Measurements from ENCODE around the gene ANKRD33B.

The ANKRD33B gene

GRCh38 chr5:10691826-10692785, 128.2 kb downstream of the ANKRD33B start:
- Histone ChIP-seq H3K36me3 (ENCODE audit: control insufficient read depth, insufficient read depth, low read length) (no peaks in the 10 kb centered on the region), H3K9ac (ENCODE audit: low read length) (peak overlapping the region; percentile 19), H3K27me3 (ENCODE audit: control insufficient read depth, insufficient read depth, low read length) (no peaks in the 10 kb centered on the region), H3K27ac (ENCODE audit: low read depth, low read length) (no peak overlapping the region; the same call in 1 of the 2 replicates), H3K9me3 (ENCODE audit: control insufficient read depth, insufficient read depth, low read depth, low read length) (no peaks in the 10 kb centered on the region), H3K4me1 (ENCODE audit: control insufficient read depth, insufficient read depth, low read length) (peaks cover 19% of the 10 kb centered on the region; the same call in 1 of the 2 replicates), H3K4me3 (ENCODE audit: low read depth, low read length) (no peak overlapping the region)

DNA sequence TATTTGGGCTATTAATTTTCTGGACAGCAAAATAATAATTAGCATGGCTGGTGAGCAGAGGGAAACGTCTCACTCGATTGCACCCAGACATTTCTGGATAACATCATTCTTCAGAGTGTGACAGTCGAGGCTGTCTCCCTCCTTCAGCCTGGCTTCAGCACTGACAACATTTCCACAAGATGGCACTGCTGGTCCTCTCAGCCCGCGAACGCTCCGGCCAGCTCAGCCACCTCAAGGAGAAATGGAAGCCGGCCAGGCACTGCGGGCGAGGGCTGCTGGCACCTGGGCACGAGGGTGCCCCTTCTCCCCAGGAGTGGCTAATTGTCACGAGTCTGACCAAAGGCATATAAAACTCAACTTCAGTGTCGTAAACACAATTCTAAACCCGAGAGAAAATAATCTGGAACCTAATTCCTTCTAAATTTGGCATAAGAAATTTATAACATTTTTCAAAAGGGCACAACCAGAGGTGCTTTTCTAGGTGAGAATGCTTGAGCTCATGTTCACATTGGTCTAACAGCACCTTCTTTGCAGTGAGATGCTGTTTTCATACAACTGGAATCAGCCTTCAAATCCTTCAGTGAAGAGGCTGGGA, 131.3 kb downstream of the ANKRD33B start:
- Histone ChIP-seq H3K36me3 (ENCODE audit: control insufficient read depth, insufficient read depth, low read length) (no peaks in the 10 kb centered on the region), H3K27ac (ENCODE audit: low read depth, low read length) (no peak overlapping the region), H3K9me3 (ENCODE audit: control insufficient read depth, insufficient read depth, low read depth, low read length) (no peaks in the 10 kb centered on the region), H3K9ac (ENCODE audit: low read length) (no peak overlapping the region), H3K4me3 (ENCODE audit: low read depth, low read length) (no peak overlapping the region), H3K27me3 (ENCODE audit: control insufficient read depth, insufficient read depth, low read length) (no peaks in the 10 kb centered on the region), H3K4me1 (ENCODE audit: control insufficient read depth, insufficient read depth, low read length) (peaks cover 12% of the 10 kb centered on the region)

DNA sequence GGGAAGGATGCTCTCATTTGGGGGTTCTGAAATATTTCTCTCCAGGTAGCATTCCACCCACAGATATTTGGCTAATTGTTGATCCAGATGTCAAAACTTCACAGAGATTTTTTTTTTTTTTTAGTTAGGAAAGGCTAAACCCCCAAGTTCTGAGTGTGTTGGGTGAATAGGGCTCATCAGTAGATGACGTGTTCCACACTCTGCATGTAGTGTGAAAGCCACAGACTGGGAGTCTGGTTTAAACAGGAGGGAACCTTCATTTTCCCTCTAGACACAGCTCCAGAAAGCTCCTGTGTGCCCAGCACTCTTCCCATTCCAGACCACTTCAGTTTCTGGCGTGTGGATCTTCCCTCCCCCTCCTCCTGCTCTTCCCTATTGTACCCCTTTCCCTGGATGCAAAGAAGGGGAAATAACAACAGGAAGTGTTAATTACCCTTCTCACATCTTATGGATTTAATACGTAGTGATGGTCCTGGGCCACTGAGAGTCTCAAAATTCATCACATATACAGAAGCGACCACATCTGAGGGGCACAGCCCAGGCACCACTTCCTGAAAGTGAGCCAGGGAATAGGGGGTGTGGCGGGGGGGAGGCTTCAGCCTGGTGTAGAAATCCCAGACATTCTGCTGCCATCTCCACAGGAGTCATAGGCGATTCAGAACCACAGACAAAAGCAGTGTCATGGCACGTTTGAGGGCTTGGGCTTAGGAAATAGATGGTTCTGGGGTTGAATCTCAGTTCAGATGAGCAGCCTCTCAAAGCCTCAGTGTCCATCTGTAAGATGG, 132.1 kb downstream of the ANKRD33B start:
- Histone ChIP-seq H3K9ac (ENCODE audit: low read length) (no peak overlapping the region), H3K4me1 (ENCODE audit: control insufficient read depth, insufficient read depth, low read length) (peaks cover 19% of the 10 kb centered on the region), H3K4me3 (ENCODE audit: low read depth, low read length) (no peak overlapping the region)

GRCh38 chr5:10699281-10699874, 135.5 kb downstream of the ANKRD33B start:
- H3K27me3 ChIP-seq (ENCODE audit: control insufficient read depth, insufficient read depth, low read length), result no peaks in the 10 kb centered on the region

More for the DNA sequence above, 132.1 kb downstream of the ANKRD33B start:
- Histone ChIP-seq H3K27me3 (ENCODE audit: control insufficient read depth, insufficient read depth, low read length) (no peaks in the 10 kb centered on the region), H3K36me3 (ENCODE audit: control insufficient read depth, insufficient read depth, low read length) (no peaks in the 10 kb centered on the region), H3K27ac (ENCODE audit: low read depth, low read length) (no peak overlapping the region), H3K9me3 (ENCODE audit: control insufficient read depth, insufficient read depth, low read depth, low read length) (no peaks in the 10 kb centered on the region)

GRCh38 chr5:10699987-10700386, 136.1 kb downstream of the ANKRD33B start:
- H3K4me3 ChIP-seq (ENCODE audit: low read depth, low read length), result no peak overlapping the region
- H3K9ac ChIP-seq (ENCODE audit: low read length), result no peak overlapping the region
- no peaks in the 10 kb centered on the region for H3K36me3 ChIP-seq (ENCODE audit: control insufficient read depth, insufficient read depth, low read length)
- H3K4me1 ChIP-seq (ENCODE audit: control insufficient read depth, insufficient read depth, low read length), result peaks cover 37% of the 10 kb centered on the region
- no peak overlapping the region for H3K27ac ChIP-seq (ENCODE audit: low read depth, low read length)
- H3K27me3 ChIP-seq (ENCODE audit: control insufficient read depth, insufficient read depth, low read length), result no peaks in the 10 kb centered on the region
- H3K9me3 ChIP-seq (ENCODE audit: control insufficient read depth, insufficient read depth, low read depth, low read length), result no peaks in the 10 kb centered on the region

More at GRCh38 chr5:10699281-10699874, 135.5 kb downstream of the ANKRD33B start:
- H3K9ac ChIP-seq (ENCODE audit: low read length), result no peak overlapping the region
- H3K4me1 ChIP-seq (ENCODE audit: control insufficient read depth, insufficient read depth, low read length), result peaks cover 31% of the 10 kb centered on the region
- H3K36me3 ChIP-seq (ENCODE audit: control insufficient read depth, insufficient read depth, low read length), result no peaks in the 10 kb centered on the region
- no peak overlapping the region for H3K27ac ChIP-seq (ENCODE audit: low read depth, low read length)
- no peak overlapping the region for H3K4me3 ChIP-seq (ENCODE audit: low read depth, low read length)
- no peaks in the 10 kb centered on the region for H3K9me3 ChIP-seq (ENCODE audit: control insufficient read depth, insufficient read depth, low read depth, low read length)

GRCh38 chr5:10700516-10700915, 136.6 kb downstream of the ANKRD33B start:
- Histone ChIP-seq H3K4me1 (ENCODE audit: control insufficient read depth, insufficient read depth, low read length) (peaks cover 38% of the 10 kb centered on the region), H3K27ac (ENCODE audit: low read depth, low read length) (no peak overlapping the region), H3K4me3 (ENCODE audit: low read depth, low read length) (no peak overlapping the region), H3K9me3 (ENCODE audit: control insufficient read depth, insufficient read depth, low read depth, low read length) (no peaks in the 10 kb centered on the region), H3K36me3 (ENCODE audit: control insufficient read depth, insufficient read depth, low read length) (no peaks in the 10 kb centered on the region), H3K27me3 (ENCODE audit: control insufficient read depth, insufficient read depth, low read length) (no peaks in the 10 kb centered on the region), H3K9ac (ENCODE audit: low read length) (no peak overlapping the region)

DNA sequence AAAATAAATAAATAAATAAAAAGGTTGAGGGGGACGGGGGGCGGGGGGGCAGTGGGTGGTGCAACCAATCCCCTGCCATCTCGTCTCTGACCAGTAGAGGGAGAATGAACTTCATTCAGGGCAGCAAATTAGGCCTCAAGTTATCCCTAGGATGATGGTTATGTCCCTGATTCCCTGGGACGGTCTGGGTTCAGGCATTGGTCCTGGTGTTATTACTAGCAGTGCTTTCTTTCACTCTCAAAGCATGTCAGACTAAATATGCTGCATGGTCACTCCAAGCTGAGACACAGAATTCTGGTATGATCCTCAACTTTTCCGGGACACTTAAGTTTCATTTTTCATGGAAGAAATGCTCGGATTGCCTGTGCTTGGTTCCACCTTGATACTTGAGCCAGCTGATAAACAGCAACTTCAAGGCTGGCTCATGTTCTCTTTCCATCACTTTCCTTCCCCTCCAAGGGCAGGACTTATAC, 137.7 kb downstream of the ANKRD33B start:
- H3K27ac ChIP-seq (ENCODE audit: low read depth, low read length), result no peak overlapping the region
- H3K4me3 ChIP-seq (ENCODE audit: low read depth, low read length), result no peak overlapping the region
- no peaks in the 10 kb centered on the region for H3K27me3 ChIP-seq (ENCODE audit: control insufficient read depth, insufficient read depth, low read length)
- H3K9ac ChIP-seq (ENCODE audit: low read length), result no peak overlapping the region
- H3K4me1 ChIP-seq (ENCODE audit: control insufficient read depth, insufficient read depth, low read length), result peaks cover 38% of the 10 kb centered on the region
- no peaks in the 10 kb centered on the region for H3K9me3 ChIP-seq (ENCODE audit: control insufficient read depth, insufficient read depth, low read depth, low read length)
- H3K36me3 ChIP-seq (ENCODE audit: control insufficient read depth, insufficient read depth, low read length), result no peaks in the 10 kb centered on the region

GRCh38 chr5:10702040-10702629, 138.3 kb downstream of the ANKRD33B start:
- no peak overlapping the region for H3K4me3 ChIP-seq (ENCODE audit: low read depth, low read length)
- H3K9ac ChIP-seq (ENCODE audit: low read length), result no peak overlapping the region
- no peaks in the 10 kb centered on the region for H3K9me3 ChIP-seq (ENCODE audit: control insufficient read depth, insufficient read depth, low read depth, low read length)
- H3K4me1 ChIP-seq (ENCODE audit: control insufficient read depth, insufficient read depth, low read length), result peaks cover 40% of the 10 kb centered on the region
- no peaks in the 10 kb centered on the region for H3K27me3 ChIP-seq (ENCODE audit: control insufficient read depth, insufficient read depth, low read length)
- no peaks in the 10 kb centered on the region for H3K36me3 ChIP-seq (ENCODE audit: control insufficient read depth, insufficient read depth, low read length)
- no peak overlapping the region for H3K27ac ChIP-seq (ENCODE audit: low read depth, low read length)

DNA sequence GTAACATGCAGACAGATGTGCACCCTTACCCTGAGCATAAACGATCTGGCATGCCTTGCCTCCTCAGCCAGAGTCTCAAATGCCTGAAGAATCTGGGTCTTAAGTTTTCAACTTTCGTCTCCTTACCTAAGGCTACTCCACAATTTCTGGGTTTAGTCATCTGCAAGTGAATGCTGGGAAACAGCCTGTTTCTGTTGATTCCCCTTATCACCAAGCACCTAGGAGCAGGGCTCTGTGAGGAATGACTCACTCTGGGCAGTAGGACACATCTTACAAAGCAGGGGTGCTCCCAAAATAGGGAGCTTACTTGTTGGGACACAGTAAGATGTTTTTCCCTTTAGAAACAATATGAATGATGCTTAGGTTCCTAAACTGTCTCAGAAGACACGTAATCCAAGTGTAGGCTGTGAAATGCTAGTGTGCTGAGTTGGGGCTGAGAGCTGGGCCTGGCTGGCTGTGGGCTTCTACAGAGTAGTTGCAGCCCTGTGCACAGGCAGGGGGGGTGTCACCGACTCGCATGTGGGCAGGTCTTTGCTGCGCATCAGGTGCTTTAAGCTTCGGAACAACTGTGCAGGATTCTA, 139.1 kb downstream of the ANKRD33B start:
- H3K9ac ChIP-seq (ENCODE audit: low read length), result no peak overlapping the region
- peaks cover 45% of the 10 kb centered on the region for H3K4me1 ChIP-seq (ENCODE audit: control insufficient read depth, insufficient read depth, low read length)
- no peaks in the 10 kb centered on the region for H3K9me3 ChIP-seq (ENCODE audit: control insufficient read depth, insufficient read depth, low read depth, low read length)
- H3K4me3 ChIP-seq (ENCODE audit: low read depth, low read length), result no peak overlapping the region
- H3K27ac ChIP-seq (ENCODE audit: low read depth, low read length), result no peak overlapping the region
- no peaks in the 10 kb centered on the region for H3K36me3 ChIP-seq (ENCODE audit: control insufficient read depth, insufficient read depth, low read length)
- H3K27me3 ChIP-seq (ENCODE audit: control insufficient read depth, insufficient read depth, low read length), result no peaks in the 10 kb centered on the region

- Histone ChIP-seq H3K4me1 (ENCODE audit: control insufficient read depth, insufficient read depth, low read length) (peaks cover 45% of the 10 kb centered on the region), H3K36me3 (ENCODE audit: control insufficient read depth, insufficient read depth, low read length) (no peaks in the 10 kb centered on the region), H3K9me3 (ENCODE audit: control insufficient read depth, insufficient read depth, low read depth, low read length) (no peaks in the 10 kb centered on the region), H3K27ac (ENCODE audit: low read depth, low read length) (no peak overlapping the region), H3K9ac (ENCODE audit: low read length) (no peak overlapping the region), H3K27me3 (ENCODE audit: control insufficient read depth, insufficient read depth, low read length) (no peaks in the 10 kb centered on the region), H3K4me3 (ENCODE audit: low read depth, low read length) (no peak overlapping the region)
Measured at GRCh38 chr5:10703676-10704075, 139.8 kb downstream of the ANKRD33B start.
